ENCODE data around the gene APOBEC2.

APOBEC2 gene

GRCh38 chr6:41092421-41093140 is 39.6 kb downstream of the APOBEC2 start:
- DNase-seq: no peak

- DNase-seq: no peak
These were observed 40.7 kb downstream of the APOBEC2 start for GRCh38 chr6:41093729-41094128.

DNA sequence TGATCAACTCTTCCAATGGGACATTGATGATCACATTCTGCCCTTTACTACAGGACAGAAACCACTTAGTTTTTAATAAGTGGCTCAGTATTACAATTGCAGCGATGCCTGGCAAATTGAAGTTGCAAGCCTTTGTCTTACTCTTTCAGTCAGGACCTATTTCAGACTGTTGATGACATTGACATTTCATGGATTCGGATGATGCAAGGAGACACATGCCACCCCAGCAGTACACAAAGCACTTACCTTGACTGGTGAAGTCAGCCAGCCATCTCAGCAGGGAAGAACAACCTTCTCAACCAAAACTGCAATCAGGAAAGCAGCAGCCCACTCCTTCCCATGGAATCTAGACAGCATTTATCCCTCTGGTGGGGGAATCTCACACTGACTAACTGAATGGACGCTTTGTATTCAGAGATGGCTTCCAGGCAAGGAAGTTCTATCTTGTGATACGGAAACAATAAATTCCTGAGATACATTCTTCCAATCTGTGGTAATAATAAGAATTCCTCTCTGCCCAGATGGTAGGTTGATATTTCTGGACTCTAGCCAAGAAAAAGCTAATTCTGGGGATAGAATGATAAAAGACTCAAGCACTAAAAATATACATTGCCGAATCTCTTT is 44.6 kb downstream of the APOBEC2 start:
- no peak for DNase-seq

DNA sequence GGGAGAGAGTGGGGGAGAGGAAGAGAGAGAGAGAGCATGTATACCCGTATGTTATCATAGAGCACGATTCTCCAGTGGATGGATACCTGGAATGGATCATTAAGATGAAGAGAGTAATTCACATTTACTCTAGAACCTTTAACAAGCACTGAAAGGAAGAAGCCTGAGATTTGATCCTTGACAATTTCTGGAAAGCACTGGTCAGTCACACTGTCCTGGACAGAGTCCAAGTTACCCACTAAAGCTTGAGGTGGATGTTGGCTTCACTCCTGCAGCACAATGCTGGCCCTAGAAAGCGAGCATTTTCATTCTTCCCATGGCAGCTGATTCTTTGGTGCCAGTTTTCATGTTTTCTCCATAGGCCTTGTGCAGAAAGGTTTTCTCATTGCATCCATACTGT is 45.4 kb downstream of the APOBEC2 start:
- no peak for DNase-seq

- DNase-seq: no peak
These were observed 47.9 kb downstream of the APOBEC2 start for GRCh38 chr6:41100871-41101287.

GRCh38 chr6:41103847-41104246 is 50.8 kb downstream of the APOBEC2 start:
- DNase-seq: no peak

GRCh38 chr6:41111017-41111416 is 58.0 kb downstream of the APOBEC2 start:
- DNase-seq: no peak
